Progenitor cell of endocrine pancreas (in vitro differentiated cells): ENCODE data around the gene CWC15. TPM values are rescaled to one million over a fixed set of nuclear protein-coding genes. Genes with fewer than 3 reads are reported as not detected.
"Not testable (repeated sequence)": the region's sequence is repeated elsewhere in the genome, so short reads cannot be mapped to it uniquely, and the experiment has no call there.

ENCODE experiments used
- DNase-seq: peaks from one replicate; pipeline ENCODE4 v3.0.0; 2021; ENCODE audit warnings: low spot score; ENCODE audit not compliant: unreplicated experiment
- H3K27ac Mint-ChIP-seq: 2 replicates; pipeline ENCODE4 v1.8.0; 2021; ENCODE audit warnings: mild to moderate bottlenecking, moderate library complexity, mixed read lengths
- H3K27me3 Mint-ChIP-seq: 2 replicates; pipeline ENCODE4 v1.8.0; 2021; ENCODE audit warnings: mixed read lengths
- H3K36me3 Mint-ChIP-seq: 2 replicates; pipeline ENCODE4 v1.8.0; 2022; ENCODE audit warnings: mixed read lengths; ENCODE audit not compliant: insufficient read depth
- H3K4me1 Mint-ChIP-seq: 2 replicates; pipeline ENCODE4 v1.8.0; 2021; ENCODE audit warnings: low read depth, mixed read lengths
- H3K4me3 Mint-ChIP-seq: 2 replicates; pipeline ENCODE4 v1.8.0; 2021; ENCODE audit warnings: low read depth, mild to moderate bottlenecking, moderate library complexity, mixed read lengths
- H3K9me3 Mint-ChIP-seq: 2 replicates; pipeline ENCODE4 v1.8.0; 2021; ENCODE audit warnings: low read depth, mixed read lengths
- total RNA-seq: library from RNA; stranded (reverse); gene quantifications from 2 replicates; pipeline ENCODE4 v1.2.1, GENCODE V29; 2021
- TF ChIP-seq, protein P1 (sequence below): fragments of 200-600 bp; sonication (generic); IDR thresholded peaks from one replicate; pipeline ENCODE4 v1.5.0; 2021; ENCODE audit warnings: antibody characterized with exemption, mild to moderate bottlenecking; ENCODE audit not compliant: unreplicated experiment

Gene CWC15
- total RNA-seq, 1 donor from 2014 or later, result 74.9 TPM

DNA sequence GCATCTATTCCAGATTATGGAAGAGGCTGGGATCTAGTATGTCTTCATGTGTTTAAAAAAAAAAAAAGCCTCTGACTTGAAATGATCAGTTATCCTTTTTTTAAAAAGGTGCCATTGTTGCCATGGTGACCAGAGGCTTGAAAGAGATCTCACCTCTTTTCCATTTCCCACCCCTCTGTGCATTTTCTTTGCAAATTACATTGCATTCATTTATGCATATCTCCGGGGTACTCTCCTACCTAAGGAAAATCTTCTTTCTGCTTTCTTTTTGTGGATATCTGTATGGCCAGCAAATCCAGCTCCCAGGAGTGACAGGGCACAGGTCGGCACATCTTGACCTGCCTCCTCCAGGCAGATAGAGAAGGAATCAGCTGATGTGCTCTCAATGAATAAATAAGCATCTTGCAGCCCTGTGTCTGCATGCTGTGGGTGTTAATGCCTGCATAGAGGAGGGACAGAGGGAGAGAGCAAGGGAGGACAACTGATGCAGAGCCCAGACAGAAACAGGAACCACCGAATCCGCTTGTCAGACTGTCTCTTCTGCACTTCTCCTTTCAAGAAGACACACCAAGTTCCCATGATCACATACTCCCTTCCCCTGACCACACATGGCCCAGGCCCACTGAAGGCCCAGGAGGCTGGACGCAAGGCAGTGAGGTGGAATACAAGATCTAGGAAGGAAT, 50.9 kb downstream of the CWC15 start:
- Mint-ChIP-seq H3K27me3 (no peaks in the 10 kb centered on the region), H3K27ac (no peak overlapping the region), H3K4me3 (no peak overlapping the region), H3K9me3 (no peaks in the 10 kb centered on the region), H3K4me1 (peaks cover 22% of the 10 kb centered on the region), H3K36me3 (no peaks in the 10 kb centered on the region)
- TF ChIP-seq, protein P1, sequence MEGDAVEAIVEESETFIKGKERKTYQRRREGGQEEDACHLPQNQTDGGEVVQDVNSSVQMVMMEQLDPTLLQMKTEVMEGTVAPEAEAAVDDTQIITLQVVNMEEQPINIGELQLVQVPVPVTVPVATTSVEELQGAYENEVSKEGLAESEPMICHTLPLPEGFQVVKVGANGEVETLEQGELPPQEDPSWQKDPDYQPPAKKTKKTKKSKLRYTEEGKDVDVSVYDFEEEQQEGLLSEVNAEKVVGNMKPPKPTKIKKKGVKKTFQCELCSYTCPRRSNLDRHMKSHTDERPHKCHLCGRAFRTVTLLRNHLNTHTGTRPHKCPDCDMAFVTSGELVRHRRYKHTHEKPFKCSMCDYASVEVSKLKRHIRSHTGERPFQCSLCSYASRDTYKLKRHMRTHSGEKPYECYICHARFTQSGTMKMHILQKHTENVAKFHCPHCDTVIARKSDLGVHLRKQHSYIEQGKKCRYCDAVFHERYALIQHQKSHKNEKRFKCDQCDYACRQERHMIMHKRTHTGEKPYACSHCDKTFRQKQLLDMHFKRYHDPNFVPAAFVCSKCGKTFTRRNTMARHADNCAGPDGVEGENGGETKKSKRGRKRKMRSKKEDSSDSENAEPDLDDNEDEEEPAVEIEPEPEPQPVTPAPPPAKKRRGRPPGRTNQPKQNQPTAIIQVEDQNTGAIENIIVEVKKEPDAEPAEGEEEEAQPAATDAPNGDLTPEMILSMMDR, result no peak
- no peak for DNase-seq

DNA sequence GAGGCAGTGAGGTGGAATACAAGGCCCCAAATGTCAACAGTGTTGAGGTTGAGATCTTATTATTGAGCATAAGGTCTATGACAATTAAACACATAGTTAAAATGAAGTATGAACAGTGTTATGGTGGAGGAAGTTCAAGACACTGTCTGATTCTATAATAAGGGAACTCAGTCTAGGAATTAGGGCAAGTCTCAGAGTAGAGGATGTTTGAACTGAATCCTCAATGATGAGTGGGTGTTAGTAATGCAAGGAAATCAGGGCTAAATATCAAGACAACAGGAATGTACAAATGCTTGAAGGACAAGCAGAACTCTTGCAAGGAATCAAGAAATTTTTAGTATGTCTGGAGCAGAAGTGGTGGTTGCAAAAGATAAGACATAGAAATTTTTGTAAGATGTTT, 53.0 kb downstream of the CWC15 start:
- H3K36me3 Mint-ChIP-seq, result no peaks in the 10 kb centered on the region
- peaks cover 7% of the 10 kb centered on the region for H3K4me1 Mint-ChIP-seq
- DNase-seq, result no peak
- TF ChIP-seq, protein P1, result no peak
- no peak overlapping the region for H3K4me3 Mint-ChIP-seq
- no peak overlapping the region for H3K27ac Mint-ChIP-seq
- no peaks in the 10 kb centered on the region for H3K9me3 Mint-ChIP-seq
- no peaks in the 10 kb centered on the region for H3K27me3 Mint-ChIP-seq

DNA sequence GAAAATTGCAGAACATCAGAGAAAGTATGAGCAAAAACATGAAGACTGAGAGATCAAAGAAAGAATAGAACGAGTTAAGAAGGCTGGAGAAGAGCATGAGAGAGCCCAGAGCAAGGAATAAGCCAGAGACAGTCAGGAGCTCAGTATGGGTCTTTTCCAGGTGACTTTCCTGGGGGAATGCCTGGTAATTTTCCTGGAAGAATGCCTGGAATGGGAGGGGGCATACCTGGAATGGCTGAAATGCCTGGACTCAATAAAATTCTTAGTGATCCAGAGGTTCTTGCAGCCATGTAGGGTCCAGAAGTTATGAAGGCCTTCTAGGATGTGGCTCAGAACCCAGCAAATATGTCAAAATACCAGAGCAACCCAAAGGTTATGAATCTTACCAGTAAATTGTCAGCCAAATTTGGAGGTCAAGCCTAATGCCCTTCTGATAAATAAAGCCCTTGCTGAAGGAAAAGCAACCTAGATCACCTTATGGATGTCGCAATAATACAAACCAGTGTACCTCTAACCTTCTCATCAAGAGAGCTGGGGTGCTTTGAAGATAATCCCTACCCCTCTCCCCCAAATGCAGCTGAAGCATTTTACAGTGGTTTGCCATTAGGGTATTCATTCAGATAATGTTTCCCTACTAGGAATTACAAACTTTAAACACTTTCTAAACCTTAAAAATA, 59.5 kb downstream of the CWC15 start:
- not testable (repeated sequence) for H3K27ac Mint-ChIP-seq, H3K4me1 Mint-ChIP-seq, H3K36me3 Mint-ChIP-seq, H3K4me3 Mint-ChIP-seq, DNase-seq, H3K27me3 Mint-ChIP-seq, H3K9me3 Mint-ChIP-seq

DNA sequence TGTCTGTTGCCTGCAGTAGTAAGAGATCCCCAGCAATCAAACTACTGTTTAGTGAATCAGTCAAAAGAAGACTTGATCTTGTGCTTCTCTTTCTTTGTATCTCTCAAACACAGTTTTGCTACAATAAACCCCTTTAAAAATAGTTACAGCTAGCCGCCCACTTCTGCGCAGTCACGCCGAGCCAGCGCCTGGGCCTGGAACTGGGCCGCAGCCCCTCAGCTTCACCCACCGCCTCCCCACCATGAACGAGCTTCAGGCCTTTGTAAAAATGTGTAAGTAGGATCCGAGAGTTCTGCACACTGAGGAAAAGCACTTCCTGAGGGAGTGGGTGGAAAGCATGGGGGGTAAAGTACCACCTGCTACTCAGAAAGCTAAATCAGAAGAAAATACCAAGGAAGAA, 60.5 kb downstream of the CWC15 start:
- no peak overlapping the region for H3K4me3 Mint-ChIP-seq

More for the DNA sequence above, 60.5 kb downstream of the CWC15 start:
- DNase-seq, result no peak
- Mint-ChIP-seq H3K9me3 (no peaks in the 10 kb centered on the region), H3K36me3 (no peaks in the 10 kb centered on the region), H3K27me3 (no peaks in the 10 kb centered on the region), H3K4me1 (peaks cover 4% of the 10 kb centered on the region), H3K27ac (no peak overlapping the region)
- TF ChIP-seq, protein P1, result no peak

Other genes with a start within 250 kb of the CWC15 start
- gene AMOTL1, start 205.2 kb downstream of the CWC15 start, total RNA-seq, result 44.8 and 45.8 TPM in 2 replicates
- 1.2 and 1.4 TPM in 2 replicates for gene KDM4D, start 153 bp upstream of the CWC15 start, total RNA-seq
- not detected in 2 replicates for gene KDM4E, start 51.7 kb upstream of the CWC15 start, total RNA-seq
- not detected in 2 replicates for gene KDM4F, start 75.9 kb upstream of the CWC15 start, total RNA-seq
- 42.4 and 43.4 TPM in 2 replicates for gene SRSF8, start 93.4 kb upstream of the CWC15 start, total RNA-seq
- gene ENDOD1, start 116.3 kb upstream of the CWC15 start, total RNA-seq, result 2.1 and 2.7 TPM in 2 replicates